HCT116 (cell line): ENCODE results near the gene SULT1A2. TPM values are rescaled to one million over a fixed set of nuclear protein-coding genes. Genes with fewer than 3 reads are reported as not detected.
"Not testable (repeated sequence)": the region's sequence is repeated elsewhere in the genome, so short reads cannot be mapped to it uniquely, and the experiment has no call there.

Source experiments
- ATAC-seq: fragments of 200-7000 bp; cut with Tn5 transposase; 2 replicates; pipeline ENCODE4 v1.9.1; 2020; ENCODE audit warnings: mild to moderate bottlenecking, moderate library complexity
- BruUV-seq: library from RNA; stranded (reverse); fragments of 400-500 nt; replicated peaks from 2 replicates; lab custom pipeline; 2021; lab: Mats Ljungman, UMichigan
- CTCF ChIA-PET: fragments of 300-600 bp; sonication (Branson Sonifier 250); formaldehyde crosslinking; loops from one replicate; lab custom pipeline; 2021; ENCODE audit warnings: antibody characterized with exemption; lab: Charles Lee
- POLR2A ChIA-PET: fragments of 300-600, 350-600 bp; sonication (Branson Sonifier 250); formaldehyde crosslinking; loops from one replicate; lab custom pipeline; 2021; ENCODE audit warnings: antibody characterized with exemption; lab: Charles Lee
- RAD21 ChIA-PET, 2 experiments: fragments of 300-600 bp; sonication (Branson Sonifier 250); formaldehyde crosslinking; loops; one replicate each; lab custom pipeline; 2023; ENCODE audit warnings: low total read pairs in 2 of 2; ENCODE audit not compliant: uncharacterized antibody in 2 of 2, unreplicated experiment in 2 of 2, low non-redundant PET in 1 of 2; lab: Charles Lee
- DNase-seq: peaks from one replicate; pipeline ENCODE4 v3.0.0-alpha.2; 2010; ENCODE audit warnings: low read depth, low spot score
- H2AFZ ChIP-seq: fragments of 200-600 bp; shearing (Covaris generic), sonication (generic); 2 replicates; pipeline ENCODE4 v1.6.1; 2017; ENCODE audit warnings: low read depth, mixed run types, mixed read lengths, antibody characterized with exemption, low read length; ENCODE audit not compliant: poor library complexity, severe bottlenecking
- H3K27ac ChIP-seq: 2 replicates; pipeline ENCODE4 v1.5.1; 2012; ENCODE audit warnings: low read depth, low read length
- H3K27me3 ChIP-seq: fragments of 200-600 bp; sonication (generic); 2 replicates; pipeline ENCODE4 v1.6.1; 2016; ENCODE audit warnings: mixed run types, low read length, mixed read lengths; ENCODE audit not compliant: insufficient read depth
- H3K36me3 ChIP-seq, 2 experiments: fragments of 200-500 bp in 1 of 2; fragments of 200-600 bp in 1 of 2; sonication (Bioruptor generic) in 1 of 2; sonication (generic) in 1 of 2; 2 replicates each; pipeline versions ENCODE4 v1.5.1 to v1.6.1; 2014 to 2016; ENCODE audit warnings: low read length in 2 of 2, inconsistent platforms in 1 of 2, mixed read lengths in 1 of 2, mixed run types in 1 of 2; ENCODE audit not compliant: insufficient read depth in 2 of 2, control insufficient read depth in 1 of 2
- H3K4me1 ChIP-seq, 2 experiments: fragments of 200-600 bp in 1 of 2; sonication (generic) in 1 of 2; 2 replicates each; pipeline versions ENCODE4 v1.5.1 to v1.6.1; 2012 to 2017; ENCODE audit warnings: low read length in 2 of 2, inconsistent platforms in 1 of 2, mild to moderate bottlenecking in 1 of 2, mixed read lengths in 1 of 2, mixed run types in 1 of 2, moderate library complexity in 1 of 2; ENCODE audit not compliant: insufficient read depth in 2 of 2, control insufficient read depth in 1 of 2
- H3K4me2 ChIP-seq: fragments of 200-600 bp; sonication (generic); 2 replicates; pipeline ENCODE4 v1.6.1; 2017; ENCODE audit warnings: mixed run types, low read length, mixed read lengths
- H3K4me3 ChIP-seq, 2 experiments: fragments of 200-600 bp in 1 of 2; sonication (generic) in 1 of 2; replicated peaks in 1 of 2; 2 replicates each; pipeline ENCODE4 v1.5.1; 2011 to 2016; ENCODE audit warnings: low read length in 2 of 2, control low read depth in 1 of 2, low read depth in 1 of 2, mild to moderate bottlenecking in 1 of 2, mixed read lengths in 1 of 2, mixed run types in 1 of 2
- H3K79me2 ChIP-seq: fragments of 200-600 bp; sonication (generic); 2 replicates; pipeline ENCODE4 v1.6.1; 2017; ENCODE audit warnings: mild to moderate bottlenecking, mixed run types, low read length, moderate library complexity, mixed read lengths; ENCODE audit not compliant: insufficient read depth
- H3K9ac ChIP-seq: fragments of 200-600 bp; sonication (generic); 2 replicates; pipeline ENCODE4 v1.6.1; 2016; ENCODE audit warnings: low read length, mixed read lengths
- H3K9me2 ChIP-seq: fragments of 200-600 bp; sonication (generic), shearing (Covaris generic); 2 replicates; pipeline ENCODE4 v1.6.1; 2017; ENCODE audit warnings: mixed run types, mild to moderate bottlenecking, moderate library complexity; ENCODE audit not compliant: insufficient read depth
- H3K9me3 ChIP-seq, 2 experiments: fragments of 200-500 bp in 1 of 2; fragments of 200-600 bp in 1 of 2; sonication (Bioruptor generic) in 1 of 2; sonication (generic) in 1 of 2; 2 replicates each; pipeline ENCODE4 v1.6.1; 2014 to 2017; ENCODE audit warnings: low read length in 2 of 2, mixed read lengths in 2 of 2, inconsistent platforms in 1 of 2, low read depth in 1 of 2, mild to moderate bottlenecking in 1 of 2, mixed run types in 1 of 2, moderate library complexity in 1 of 2; ENCODE audit not compliant: control insufficient read depth in 1 of 2, insufficient read depth in 1 of 2
- H4K20me1 ChIP-seq: fragments of 200-600 bp; sonication (generic), shearing (Covaris generic); 2 replicates; pipeline ENCODE4 v1.6.1; 2017; ENCODE audit warnings: mixed run types, mild to moderate bottlenecking, moderate library complexity; ENCODE audit not compliant: insufficient read depth
- CBX3 ChIP-seq: IDR thresholded peaks from 2 replicates; pipeline ENCODE4 v1.6.1; 2012; ENCODE audit warnings: low read depth
- CEBPB ChIP-seq: IDR thresholded peaks from 2 replicates; pipeline ENCODE4 v1.6.1; 2012; ENCODE audit warnings: low read depth
- EGR1 ChIP-seq: IDR thresholded peaks from 2 replicates; pipeline ENCODE4 v1.6.1; 2012; ENCODE audit warnings: low read depth
- ELF1 ChIP-seq: IDR thresholded peaks from 2 replicates; pipeline ENCODE4 v1.6.1; 2012; ENCODE audit warnings: low read depth, borderline replicate concordance
- EZH2 ChIP-seq: fragments of 200-600 bp; sonication (generic); IDR thresholded peaks from 2 replicates; pipeline ENCODE4 v1.6.1; 2017; ENCODE audit warnings: antibody characterized with exemption, mixed run types
- FOSL1 ChIP-seq: IDR thresholded peaks from 2 replicates; pipeline ENCODE4 v1.6.1; 2012; ENCODE audit warnings: low read depth
- JUND ChIP-seq: IDR thresholded peaks from 2 replicates; pipeline ENCODE4 v1.6.1; 2012
- POLR2A ChIP-seq: IDR thresholded peaks from 2 replicates; pipeline ENCODE4 v1.7.0; 2011; ENCODE audit warnings: borderline replicate concordance; ENCODE audit not compliant: insufficient read depth, insufficient read length; ENCODE audit errors: extremely low read depth
- POLR2AphosphoS5 ChIP-seq: IDR thresholded peaks from 2 replicates; pipeline ENCODE4 v1.6.1; 2011; ENCODE audit warnings: mild to moderate bottlenecking, low read depth, low read length, moderate library complexity
- RAD21 ChIP-seq: IDR thresholded peaks from 2 replicates; pipeline ENCODE4 v1.6.1; 2012; ENCODE audit warnings: low read depth, mild to moderate bottlenecking
- SIN3A ChIP-seq: IDR thresholded peaks from 2 replicates; pipeline ENCODE4 v1.6.1; 2012; ENCODE audit warnings: low read depth
- SP1 ChIP-seq: IDR thresholded peaks from 2 replicates; pipeline ENCODE4 v1.6.1; 2012; ENCODE audit warnings: low read depth
- SRF ChIP-seq: IDR thresholded peaks from 2 replicates; pipeline ENCODE4 v1.6.1; 2012; ENCODE audit warnings: low read depth
- TCF7L2 ChIP-seq: IDR thresholded peaks from 2 replicates; pipeline ENCODE4 v1.7.0; 2011; ENCODE audit warnings: borderline replicate concordance, inconsistent platforms; ENCODE audit not compliant: insufficient read depth, insufficient read length; ENCODE audit errors: extremely low read depth
- YY1 ChIP-seq: IDR thresholded peaks from 2 replicates; pipeline ENCODE4 v1.6.1; 2011; ENCODE audit warnings: low read length, low read depth, moderate library complexity, mild to moderate bottlenecking; ENCODE audit not compliant: insufficient replicate concordance; ENCODE audit errors: extremely low read depth
- ZFX ChIP-seq: fragments of 450-650 bp; IDR thresholded peaks from 2 replicates; pipeline ENCODE4 v1.6.1; 2017
- ZNF274 ChIP-seq: fragments of 200-500 bp; sonication (Bioruptor generic); IDR thresholded peaks from 2 replicates; pipeline ENCODE4 v1.6.1; 2014; ENCODE audit warnings: mild to moderate bottlenecking, low read depth, low read length, inconsistent platforms
- intact Hi-C: fragments of 100-400 bp; cut with micrococcal nuclease; formaldehyde crosslinking; loops from 2 replicates; pipeline ENCODE4 v1.10.0; 2022
- total RNA-seq: library from RNA; stranded (reverse); gene quantifications from one replicate; pipeline ENCODE4 v1.2.1, GENCODE V29; 2021; ENCODE audit not compliant: unreplicated experiment
- TF ChIP-seq, protein P1 (sequence below), 3 experiments: fragments of 200-600 bp in 1 of 3; sonication (generic) in 1 of 3; IDR thresholded peaks in 2 of 3; conservative IDR thresholded peaks in 1 of 3; 2 replicates each; pipeline ENCODE4 v1.5.1; 2012 to 2017; ENCODE audit warnings: low read depth in 2 of 3, low read length in 2 of 3, antibody characterized with exemption in 1 of 3, borderline replicate concordance in 1 of 3, control low read depth in 1 of 3, mild to moderate bottlenecking in 1 of 3, mixed read lengths in 1 of 3, mixed run types in 1 of 3, moderate library complexity in 1 of 3; ENCODE audit not compliant: insufficient read depth in 1 of 3
- TF ChIP-seq, protein P2 (sequence below): IDR thresholded peaks from 2 replicates; pipeline ENCODE4 v1.6.1; 2012
- TF ChIP-seq, protein P3 (sequence below): IDR thresholded peaks from 2 replicates; pipeline ENCODE4 v1.6.1; 2012; ENCODE audit warnings: low read depth

SULT1A2 gene
- total RNA-seq, 1 experiment from 2014 or later = 1.9 TPM

DNA sequence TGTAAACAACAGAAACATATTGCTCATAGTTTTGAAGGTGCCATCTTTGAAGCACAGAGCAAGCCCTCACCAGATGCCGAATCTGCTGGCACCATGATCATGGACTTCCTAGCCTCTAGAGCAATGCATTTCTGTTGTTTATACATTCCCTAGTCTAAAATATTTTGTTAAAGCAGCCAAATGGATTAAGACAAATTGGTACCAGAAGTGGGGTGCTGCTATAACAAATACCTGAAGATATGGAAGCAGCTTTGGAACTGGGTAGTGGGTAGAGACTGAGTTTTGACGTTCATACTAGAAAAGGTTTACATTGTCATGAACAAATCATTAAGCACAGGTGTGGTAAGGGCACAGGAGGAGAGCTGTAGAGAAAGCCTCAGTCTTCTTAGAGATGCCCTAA, 29.6 kb downstream of the SULT1A2 start:
- ATAC-seq = no peak

GRCh38 chr16:28566233-28566925, 30.5 kb downstream of the SULT1A2 start:
- H3K36me3 ChIP-seq, H2AFZ ChIP-seq, H4K20me1 ChIP-seq, H3K4me2 ChIP-seq, H3K27me3 ChIP-seq, H3K4me3 ChIP-seq, intact Hi-C loops, CTCF ChIA-PET, BruUV-seq, H3K79me2 ChIP-seq, RAD21 ChIA-PET, H3K27ac ChIP-seq, POLR2A ChIA-PET, ATAC-seq, H3K9me2 ChIP-seq, H3K9ac ChIP-seq, H3K9me3 ChIP-seq, DNase-seq, H3K4me1 ChIP-seq: not testable (repeated sequence)

More for the DNA sequence above, 29.6 kb downstream of the SULT1A2 start:
- no peaks in the 10 kb centered on the region for H3K79me2 ChIP-seq
- H3K9me2 ChIP-seq = no peaks in the 10 kb centered on the region
- no peak overlapping the region for H2AFZ ChIP-seq
- H3K4me1 ChIP-seq = no peaks in the 10 kb centered on the region
- CTCF ChIA-PET = no interaction called here
- BruUV-seq = no TSS peak
- POLR2A ChIA-PET = no interaction called here
- no peak for DNase-seq
- H3K9ac ChIP-seq = no peak overlapping the region
- H4K20me1 ChIP-seq = no peaks in the 10 kb centered on the region
- H3K9me3 ChIP-seq = peaks cover 7 to 8% of the 10 kb centered on the region in 2 experiments; a peak in 2 of 4 replicates
- H3K27ac ChIP-seq = no peak overlapping the region
- TF ChIP-seq SIN3A = no peak
- no peak for TF ChIP-seq CEBPB
- TF ChIP-seq POLR2A = no peak
- no peak for TF ChIP-seq SP1
- no peak for TF ChIP-seq EGR1
- no peak for TF ChIP-seq YY1
- TF ChIP-seq CBX3 = no peak
- TF ChIP-seq POLR2AphosphoS5 = no peak
- TF ChIP-seq, protein P1, sequence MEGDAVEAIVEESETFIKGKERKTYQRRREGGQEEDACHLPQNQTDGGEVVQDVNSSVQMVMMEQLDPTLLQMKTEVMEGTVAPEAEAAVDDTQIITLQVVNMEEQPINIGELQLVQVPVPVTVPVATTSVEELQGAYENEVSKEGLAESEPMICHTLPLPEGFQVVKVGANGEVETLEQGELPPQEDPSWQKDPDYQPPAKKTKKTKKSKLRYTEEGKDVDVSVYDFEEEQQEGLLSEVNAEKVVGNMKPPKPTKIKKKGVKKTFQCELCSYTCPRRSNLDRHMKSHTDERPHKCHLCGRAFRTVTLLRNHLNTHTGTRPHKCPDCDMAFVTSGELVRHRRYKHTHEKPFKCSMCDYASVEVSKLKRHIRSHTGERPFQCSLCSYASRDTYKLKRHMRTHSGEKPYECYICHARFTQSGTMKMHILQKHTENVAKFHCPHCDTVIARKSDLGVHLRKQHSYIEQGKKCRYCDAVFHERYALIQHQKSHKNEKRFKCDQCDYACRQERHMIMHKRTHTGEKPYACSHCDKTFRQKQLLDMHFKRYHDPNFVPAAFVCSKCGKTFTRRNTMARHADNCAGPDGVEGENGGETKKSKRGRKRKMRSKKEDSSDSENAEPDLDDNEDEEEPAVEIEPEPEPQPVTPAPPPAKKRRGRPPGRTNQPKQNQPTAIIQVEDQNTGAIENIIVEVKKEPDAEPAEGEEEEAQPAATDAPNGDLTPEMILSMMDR (IDR thresholded peaks at IDR 0.05 in 2 of 3, conservative IDR thresholded peaks at IDR 0.05 in 1 of 3; ENCODE audit: borderline replicate concordance in 1 of 3, insufficient read depth in 1 of 3, low read depth in 2 of 3, low read length in 2 of 3) = no peak
- TF ChIP-seq RAD21 = no peak
- TF ChIP-seq, protein P2, sequence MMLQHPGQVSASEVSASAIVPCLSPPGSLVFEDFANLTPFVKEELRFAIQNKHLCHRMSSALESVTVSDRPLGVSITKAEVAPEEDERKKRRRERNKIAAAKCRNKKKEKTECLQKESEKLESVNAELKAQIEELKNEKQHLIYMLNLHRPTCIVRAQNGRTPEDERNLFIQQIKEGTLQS = no peak
- no peak for TF ChIP-seq JUND
- no peak for TF ChIP-seq TCF7L2
- TF ChIP-seq ZFX = no peak
- TF ChIP-seq ELF1 = no peak
- TF ChIP-seq ZNF274 = no peak
- no peak for TF ChIP-seq EZH2
- TF ChIP-seq FOSL1 = no peak
- TF ChIP-seq, protein P3, sequence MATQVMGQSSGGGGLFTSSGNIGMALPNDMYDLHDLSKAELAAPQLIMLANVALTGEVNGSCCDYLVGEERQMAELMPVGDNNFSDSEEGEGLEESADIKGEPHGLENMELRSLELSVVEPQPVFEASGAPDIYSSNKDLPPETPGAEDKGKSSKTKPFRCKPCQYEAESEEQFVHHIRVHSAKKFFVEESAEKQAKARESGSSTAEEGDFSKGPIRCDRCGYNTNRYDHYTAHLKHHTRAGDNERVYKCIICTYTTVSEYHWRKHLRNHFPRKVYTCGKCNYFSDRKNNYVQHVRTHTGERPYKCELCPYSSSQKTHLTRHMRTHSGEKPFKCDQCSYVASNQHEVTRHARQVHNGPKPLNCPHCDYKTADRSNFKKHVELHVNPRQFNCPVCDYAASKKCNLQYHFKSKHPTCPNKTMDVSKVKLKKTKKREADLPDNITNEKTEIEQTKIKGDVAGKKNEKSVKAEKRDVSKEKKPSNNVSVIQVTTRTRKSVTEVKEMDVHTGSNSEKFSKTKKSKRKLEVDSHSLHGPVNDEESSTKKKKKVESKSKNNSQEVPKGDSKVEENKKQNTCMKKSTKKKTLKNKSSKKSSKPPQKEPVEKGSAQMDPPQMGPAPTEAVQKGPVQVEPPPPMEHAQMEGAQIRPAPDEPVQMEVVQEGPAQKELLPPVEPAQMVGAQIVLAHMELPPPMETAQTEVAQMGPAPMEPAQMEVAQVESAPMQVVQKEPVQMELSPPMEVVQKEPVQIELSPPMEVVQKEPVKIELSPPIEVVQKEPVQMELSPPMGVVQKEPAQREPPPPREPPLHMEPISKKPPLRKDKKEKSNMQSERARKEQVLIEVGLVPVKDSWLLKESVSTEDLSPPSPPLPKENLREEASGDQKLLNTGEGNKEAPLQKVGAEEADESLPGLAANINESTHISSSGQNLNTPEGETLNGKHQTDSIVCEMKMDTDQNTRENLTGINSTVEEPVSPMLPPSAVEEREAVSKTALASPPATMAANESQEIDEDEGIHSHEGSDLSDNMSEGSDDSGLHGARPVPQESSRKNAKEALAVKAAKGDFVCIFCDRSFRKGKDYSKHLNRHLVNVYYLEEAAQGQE = no peak
- no peak for TF ChIP-seq SRF
- no peak overlapping the region for H3K4me2 ChIP-seq
- no peaks in the 10 kb centered on the region for H3K36me3 ChIP-seq
- H3K4me3 ChIP-seq = no peak overlapping the region
- RAD21 ChIA-PET = no interaction called here
- intact Hi-C loops = no loop called here
- no peaks in the 10 kb centered on the region for H3K27me3 ChIP-seq
